ENCODE results near the gene TUBG1.

DNA sequence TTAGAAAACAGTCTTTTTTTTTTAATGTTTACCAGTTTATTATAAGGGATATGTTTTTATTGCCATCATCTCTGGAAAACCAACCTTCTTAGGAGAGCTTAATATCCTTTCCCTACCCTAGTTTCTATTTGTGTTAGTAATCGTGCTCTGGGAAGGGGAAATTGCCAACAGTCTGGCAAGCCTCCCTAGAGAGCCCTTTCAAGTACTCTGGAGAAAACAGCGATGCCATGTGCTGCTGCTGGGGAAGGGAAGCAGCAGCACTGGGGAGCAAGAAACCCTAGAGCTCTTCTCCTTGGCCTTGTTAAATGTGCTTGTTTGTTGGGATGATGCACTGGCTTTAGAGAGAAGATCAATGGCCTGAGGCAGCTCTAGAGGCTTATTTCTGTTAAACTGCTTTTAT, 10.6 kb upstream of the TUBG1 start:
- TF ChIP-seq, protein P1, sequence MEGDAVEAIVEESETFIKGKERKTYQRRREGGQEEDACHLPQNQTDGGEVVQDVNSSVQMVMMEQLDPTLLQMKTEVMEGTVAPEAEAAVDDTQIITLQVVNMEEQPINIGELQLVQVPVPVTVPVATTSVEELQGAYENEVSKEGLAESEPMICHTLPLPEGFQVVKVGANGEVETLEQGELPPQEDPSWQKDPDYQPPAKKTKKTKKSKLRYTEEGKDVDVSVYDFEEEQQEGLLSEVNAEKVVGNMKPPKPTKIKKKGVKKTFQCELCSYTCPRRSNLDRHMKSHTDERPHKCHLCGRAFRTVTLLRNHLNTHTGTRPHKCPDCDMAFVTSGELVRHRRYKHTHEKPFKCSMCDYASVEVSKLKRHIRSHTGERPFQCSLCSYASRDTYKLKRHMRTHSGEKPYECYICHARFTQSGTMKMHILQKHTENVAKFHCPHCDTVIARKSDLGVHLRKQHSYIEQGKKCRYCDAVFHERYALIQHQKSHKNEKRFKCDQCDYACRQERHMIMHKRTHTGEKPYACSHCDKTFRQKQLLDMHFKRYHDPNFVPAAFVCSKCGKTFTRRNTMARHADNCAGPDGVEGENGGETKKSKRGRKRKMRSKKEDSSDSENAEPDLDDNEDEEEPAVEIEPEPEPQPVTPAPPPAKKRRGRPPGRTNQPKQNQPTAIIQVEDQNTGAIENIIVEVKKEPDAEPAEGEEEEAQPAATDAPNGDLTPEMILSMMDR (IDR thresholded peaks at IDR 0.05 in 4 of 5, conservative IDR thresholded peaks at IDR 0.05 in 1 of 5): no peak
- TF ChIP-seq POLR2A (IDR thresholded peaks at IDR 0.05): no peak
